HepG2 (cell line): ENCODE results near the gene SEMA4A. TPM values are rescaled to one million over a fixed set of nuclear protein-coding genes. Genes with fewer than 3 reads are reported as not detected.

ENCODE experiments used
- ARHGAP35 ChIP-seq: sonication (generic); formaldehyde crosslinking; IDR thresholded peaks from 2 replicates; pipeline ENCODE4 v1.9.0; 2022; ENCODE audit warnings: mild to moderate bottlenecking, inconsistent platforms, moderate library complexity, missing genetic modification reagents, borderline replicate concordance
- ARID4A ChIP-seq: sonication (generic); formaldehyde crosslinking; IDR thresholded peaks from 2 replicates; pipeline ENCODE4 v1.5.0; 2020; ENCODE audit warnings: mild to moderate bottlenecking, missing genetic modification reagents, borderline replicate concordance
- ELK4 ChIP-seq: sonication (generic); formaldehyde crosslinking; IDR thresholded peaks from 2 replicates; pipeline ENCODE4 v1.9.0; 2021; ENCODE audit warnings: missing genetic modification reagents, borderline replicate concordance
- HIVEP1 ChIP-seq: sonication (generic); formaldehyde crosslinking; IDR thresholded peaks from 2 replicates; pipeline ENCODE4 v1.4.0; 2020; ENCODE audit warnings: mild to moderate bottlenecking, missing genetic modification reagents
- MIER3 ChIP-seq: IDR thresholded peaks from 2 replicates; pipeline ENCODE4 v1.6.1; 2016; ENCODE audit warnings: missing compliant biosample characterization, borderline replicate concordance
- MYC ChIP-seq: sonication (generic); formaldehyde crosslinking; IDR thresholded peaks from 2 replicates; pipeline ENCODE4 v1.9.0; 2021; ENCODE audit warnings: missing genetic modification reagents, borderline replicate concordance
- NRL ChIP-seq: sonication (generic); formaldehyde crosslinking; IDR thresholded peaks from 2 replicates; pipeline ENCODE4 v1.5.0; 2020; ENCODE audit warnings: missing genetic modification reagents, mild to moderate bottlenecking, moderate library complexity, borderline replicate concordance
- RBFOX2 ChIP-seq: fragments of 200-400 bp; formaldehyde crosslinking; IDR thresholded peaks from 2 replicates; pipeline ENCODE4 v1.6.1; 2017; ENCODE audit warnings: low read depth, mild to moderate bottlenecking, low read length
- SAP130 ChIP-seq: IDR thresholded peaks from 2 replicates; pipeline ENCODE4 v1.6.1; 2016; ENCODE audit warnings: low read depth
- SIN3B ChIP-seq: fragments of 150-350 bp; IDR thresholded peaks from 2 replicates; pipeline ENCODE4 v1.6.1; 2014; ENCODE audit warnings: low read length
- UBTF ChIP-seq: sonication (generic); formaldehyde crosslinking; IDR thresholded peaks from 2 replicates; pipeline ENCODE4 v1.4.0; 2020; ENCODE audit warnings: mild to moderate bottlenecking, missing genetic modification reagents
- ZBTB7A ChIP-seq: sonication (generic); formaldehyde crosslinking; IDR thresholded peaks from 2 replicates; pipeline ENCODE4 v1.8.0; 2022; ENCODE audit warnings: mild to moderate bottlenecking, missing genetic modification reagents
- ZC3H13 ChIP-seq: sonication (generic); formaldehyde crosslinking; IDR thresholded peaks from 2 replicates; pipeline ENCODE4 v1.8.1; 2023; ENCODE audit warnings: mild to moderate bottlenecking, missing genetic modification reagents, moderate library complexity
- ZFP41 ChIP-seq: sonication (generic); formaldehyde crosslinking; IDR thresholded peaks from 2 replicates; pipeline ENCODE4 v1.4.0; 2020; ENCODE audit warnings: mild to moderate bottlenecking, missing genetic modification reagents, borderline replicate concordance
- ZNF468 ChIP-seq: sonication (generic); formaldehyde crosslinking; IDR thresholded peaks from 2 replicates; pipeline ENCODE4 v1.8.0; 2022; ENCODE audit warnings: mild to moderate bottlenecking, moderate library complexity, missing genetic modification reagents
- ZNF512B ChIP-seq: sonication (generic); formaldehyde crosslinking; IDR thresholded peaks from 2 replicates; pipeline ENCODE4 v1.5.1; 2020; ENCODE audit warnings: missing genetic modification reagents, mild to moderate bottlenecking, borderline replicate concordance
- ZNF572 ChIP-seq: sonication (generic); formaldehyde crosslinking; IDR thresholded peaks from 2 replicates; pipeline ENCODE4 v1.5.1; 2020; ENCODE audit warnings: mild to moderate bottlenecking, missing genetic modification reagents
- ZNF792 ChIP-seq: IDR thresholded peaks from 2 replicates; pipeline ENCODE4 v1.6.1; 2016
- ZNF83 ChIP-seq: sonication (generic); formaldehyde crosslinking; IDR thresholded peaks from 2 replicates; pipeline ENCODE4 v1.4.0; 2020; ENCODE audit warnings: missing genetic modification reagents, mild to moderate bottlenecking, borderline replicate concordance
- polyA plus RNA-seq, 8 experiments: library from polyadenylated mRNA; depleted of rRNA in 3 of 8; stranded (reverse) in 7 of 8; unstranded in 1 of 8; fragments of >200 nt; fragmentation: Illumina TruSeq in 4 of 8; extraction: Trizol in 4 of 8; gene quantifications; 2 replicates each; pipeline versions ENCODE4 v1.2.1 to v1.2.3, GENCODE V29; 2011 to 2016; ENCODE audit warnings: low read depth in 4 of 8, missing spikeins in 1 of 8, mixed read lengths in 1 of 8; ENCODE audit not compliant: insufficient read depth in 1 of 8
- total RNA-seq, 5 experiments: library from RNA; depleted of rRNA; stranded (reverse); fragments of >200 nt; fragmentation: Illumina TruSeq; extraction: Trizol; gene quantifications; 2 replicates each; pipeline ENCODE4 v1.2.3, GENCODE V29; 2016; ENCODE audit warnings: low read depth in 1 of 5

Gene SEMA4A
- total and polyA plus RNA-seq, 2 of the 13 experiments (the other 11 are each of a cell fraction or from before 2014, with no cell fraction given) = 0.09 to 0.20 TPM

- TF ChIP-seq UBTF (CRISPR knock-in tag) (no peak), ARID4A (CRISPR knock-in tag) (peak; percentile 80), RBFOX2 (peak; percentile 74), ZNF83 (CRISPR knock-in tag) (no peak), ARHGAP35 (peak; percentile 43; the same call in 1 of the 2 replicates), SAP130 (peak; percentile 71), ZFP41 (CRISPR knock-in tag) (0 out of 2 replicates have a peak, but pooled peaks have one; percentile 32), SIN3B (0 out of 2 replicates have a peak, but pooled peaks have one; percentile 6), ZNF572 (0 out of 2 replicates have a peak, but pooled peaks have one; percentile 39), HIVEP1 (no peak), ZNF792 (CRISPR knock-in tag) (peak; percentile 32), ZBTB7A (peak; percentile 34; the same call in 1 of the 2 replicates), MYC (CRISPR knock-in tag) (peak; percentile 29; the same call in 1 of the 2 replicates), ELK4 (CRISPR knock-in tag) (no peak), ZNF512B (0 out of 2 replicates have a peak, but pooled peaks have one; percentile 10), MIER3 (CRISPR knock-in tag) (0 out of 2 replicates have a peak, but pooled peaks have one; percentile 14), NRL (peak; percentile 74; the same call in 1 of the 2 replicates), ZNF468 (CRISPR knock-in tag) (0 out of 2 replicates have a peak, but pooled peaks have one; percentile 21), ZC3H13 (CRISPR knock-in tag) (peak; percentile 66)
These were observed 38.4 kb upstream of the SEMA4A start (continued) for GRCh38 chr1:156114919-156115513.
